Stimulated activated CD8-positive, alpha-beta memory T cell treated with anti-CD3 and anti-CD28 coated beads, Interleukin-7, amount 100 ng/mL, for 1 hour (primary cell): Measurements from ENCODE around the gene MID1.

Source experiments
- DNase-seq, 2 donors: peaks; one replicate each; pipeline ENCODE4 v3.0.0-alpha.2; 2020; ENCODE audit warnings: low read depth in 2 of 2

The MID1 gene

DNA sequence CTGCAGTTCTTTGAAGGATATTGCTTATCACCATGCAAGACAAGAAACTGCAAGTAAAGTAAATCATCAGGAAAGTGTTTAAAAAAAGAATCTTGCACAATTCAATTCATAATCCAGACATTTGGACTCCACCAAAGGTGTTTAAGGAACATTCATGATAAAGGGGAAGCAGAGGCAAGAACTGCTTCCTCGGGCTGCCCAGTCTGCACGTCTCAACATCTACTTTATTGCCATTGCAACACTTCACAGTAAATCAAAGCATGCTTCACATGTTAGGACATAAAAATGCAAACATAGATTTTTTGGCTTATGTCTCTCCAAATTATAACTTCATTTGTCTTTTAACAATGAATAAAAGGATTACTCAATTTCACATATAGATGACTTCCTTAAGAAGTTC lies 42.5 kb downstream of the MID1 start:
- DNase-seq, result no peak

DNA sequence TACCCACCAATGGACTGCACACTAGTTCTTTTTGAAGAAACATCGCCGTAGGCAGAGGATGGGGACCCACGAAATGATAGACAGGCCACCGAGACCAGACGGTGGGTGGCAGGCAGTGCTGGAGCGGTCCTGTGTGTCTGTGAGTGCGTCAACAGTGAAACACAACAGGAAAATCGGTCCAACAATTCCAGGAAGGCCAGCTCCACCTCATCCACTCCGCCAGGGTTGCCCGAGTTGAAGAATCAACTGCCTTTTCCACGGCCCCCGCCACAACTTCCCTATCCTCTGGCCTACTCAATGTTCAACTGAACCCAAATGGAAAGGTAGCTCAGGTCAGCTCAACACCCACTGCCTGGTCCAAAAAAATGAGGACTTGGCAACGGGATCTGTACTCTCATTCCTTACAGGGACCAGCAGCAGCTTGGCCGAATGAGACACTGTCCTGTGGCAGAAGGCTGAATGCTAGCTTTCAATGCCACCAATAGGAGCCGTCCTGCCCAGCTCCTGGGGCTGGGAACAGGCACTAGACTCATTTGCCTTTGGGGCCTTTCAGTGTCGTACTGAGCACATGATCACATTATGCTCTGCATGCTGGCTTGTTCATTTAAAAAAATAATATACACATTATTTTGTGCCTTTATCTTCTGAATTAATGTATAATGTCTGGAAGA lies 43.5 kb downstream of the MID1 start:
- no peak for DNase-seq

DNA sequence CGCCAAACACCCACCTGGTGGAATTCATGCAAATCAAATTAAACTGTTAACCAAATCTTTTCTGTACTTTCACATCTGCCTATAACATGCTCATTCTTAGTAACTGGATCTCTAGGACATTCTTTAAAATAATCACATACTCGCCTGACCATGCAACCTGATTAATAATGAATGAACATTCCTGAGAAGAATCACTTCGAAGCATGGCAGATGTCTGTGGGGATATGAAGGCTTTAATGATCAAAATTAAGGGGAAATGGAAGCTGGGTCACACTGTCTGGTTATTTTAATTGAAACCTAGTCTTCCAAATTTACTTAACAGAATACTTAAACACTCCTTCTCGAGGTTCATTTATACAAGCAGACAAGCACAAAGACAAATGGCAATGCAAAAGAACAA lies 44.2 kb downstream of the MID1 start:
- DNase-seq, result no peak

DNA sequence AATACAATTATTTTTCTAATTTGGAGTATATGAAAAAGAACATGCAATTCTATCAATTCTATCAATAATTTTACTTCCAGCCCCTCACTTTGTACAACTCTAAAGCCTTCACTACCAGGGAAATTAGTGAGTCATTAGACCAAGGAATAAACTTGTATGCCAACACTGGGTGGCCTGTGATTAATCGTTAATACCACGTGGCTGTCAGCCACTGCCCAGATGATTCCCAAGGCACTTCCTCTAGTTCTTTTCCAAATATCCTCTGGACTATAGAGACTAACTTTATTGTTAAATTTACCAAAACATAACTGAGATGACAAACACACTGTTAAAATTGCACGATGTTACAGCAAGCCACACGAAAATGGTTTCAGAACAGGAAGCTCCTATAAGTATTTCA lies 45.7 kb downstream of the MID1 start:
- no peak for DNase-seq

DNA sequence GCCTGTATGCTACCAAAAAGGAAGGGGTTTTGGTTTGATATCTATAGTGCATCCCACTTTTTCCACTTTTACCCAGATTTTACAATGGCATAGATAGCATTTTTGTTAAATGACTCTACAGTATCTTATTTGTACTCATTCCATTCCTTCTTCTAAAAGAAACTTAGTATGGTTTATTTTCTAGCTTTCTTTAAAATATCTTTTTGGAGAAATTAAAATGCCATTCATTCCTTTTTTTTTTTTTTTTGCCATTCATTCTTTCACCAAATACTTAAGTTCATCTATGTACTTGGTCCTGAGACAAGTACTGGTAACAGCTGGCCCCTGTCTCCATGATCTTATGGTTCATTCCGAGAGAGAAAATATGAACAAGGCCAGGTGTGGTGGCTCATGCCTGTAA lies 49.1 kb downstream of the MID1 start:
- no peak for DNase-seq

DNA sequence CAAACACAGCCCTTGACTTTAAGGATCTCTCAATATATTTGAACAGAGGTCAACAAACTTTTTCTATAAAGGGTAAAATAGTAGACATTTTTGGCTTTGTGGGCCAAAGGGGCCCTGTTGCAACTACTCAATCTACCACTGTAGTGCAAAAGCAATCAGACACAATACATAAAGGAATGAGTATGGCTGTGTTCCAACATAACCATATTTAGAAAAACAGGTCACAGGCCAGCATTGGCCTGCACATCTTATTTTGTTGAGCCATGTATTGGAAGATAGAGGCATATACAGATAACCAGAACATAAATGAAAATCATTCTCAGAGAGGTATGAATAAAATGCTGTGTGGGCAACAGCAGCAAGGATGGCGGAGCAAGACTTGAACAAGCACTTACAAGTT lies 49.8 kb downstream of the MID1 start:
- DNase-seq, result no peak

DNA sequence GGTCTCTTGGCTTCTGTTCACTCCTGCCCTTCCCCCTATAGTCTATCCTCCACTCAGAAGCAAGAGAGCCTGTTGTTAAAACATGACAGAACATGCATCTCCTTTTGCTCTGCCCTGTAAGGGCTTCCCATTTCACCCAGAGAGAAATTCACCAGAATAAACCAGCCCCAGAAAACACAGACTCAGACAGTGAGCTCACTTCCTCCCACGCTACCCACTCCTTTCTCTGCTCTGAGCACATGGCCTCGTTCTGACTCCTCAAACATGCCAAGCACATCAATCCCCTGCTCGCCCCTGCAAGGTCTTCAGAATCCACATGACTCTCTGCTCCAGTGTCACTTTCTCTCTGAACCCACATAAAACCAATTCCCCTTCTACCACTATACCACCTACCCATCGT lies 50.4 kb downstream of the MID1 start:
- DNase-seq, result no peak

DNA sequence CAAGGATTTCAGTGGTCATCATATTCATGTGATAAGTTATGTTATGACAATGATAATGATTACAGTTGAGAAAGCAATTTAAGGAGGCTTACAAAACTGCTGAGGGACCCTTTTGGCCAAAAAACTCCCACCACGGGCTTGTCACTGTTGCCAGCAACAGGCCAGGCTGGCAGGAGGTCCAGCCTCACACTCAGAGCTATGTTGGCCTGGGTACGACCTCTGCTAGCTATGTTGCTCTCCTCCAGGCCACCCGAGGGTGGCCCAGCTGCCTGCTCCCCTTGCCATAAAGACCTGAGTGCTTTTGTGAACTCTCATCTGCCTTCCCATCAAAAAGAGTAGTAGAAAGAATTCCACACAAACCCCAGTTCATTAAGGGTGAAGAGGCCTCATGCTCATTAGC lies 52.0 kb downstream of the MID1 start:
- DNase-seq, result no peak

DNA sequence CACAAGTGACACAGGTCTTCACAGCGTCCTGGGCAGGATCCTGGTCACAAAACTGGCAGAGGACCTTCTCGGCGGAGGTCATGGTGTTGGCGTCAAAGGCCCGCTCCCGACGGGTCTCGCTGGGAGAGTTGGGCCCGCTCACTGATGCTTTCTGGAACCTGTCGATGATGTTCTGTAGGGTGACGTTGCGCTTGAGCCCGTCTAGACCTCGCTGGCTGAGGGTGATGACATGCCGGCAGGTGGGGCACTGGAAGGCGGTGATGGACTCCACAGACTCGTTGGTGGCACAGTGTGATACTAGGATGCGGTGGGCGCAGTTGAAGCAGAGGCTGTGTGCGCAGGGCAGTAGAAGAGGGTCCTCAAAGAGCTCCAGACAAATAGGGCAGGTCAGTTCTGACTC lies 53.2 kb downstream of the MID1 start:
- DNase-seq, result no peak

DNA sequence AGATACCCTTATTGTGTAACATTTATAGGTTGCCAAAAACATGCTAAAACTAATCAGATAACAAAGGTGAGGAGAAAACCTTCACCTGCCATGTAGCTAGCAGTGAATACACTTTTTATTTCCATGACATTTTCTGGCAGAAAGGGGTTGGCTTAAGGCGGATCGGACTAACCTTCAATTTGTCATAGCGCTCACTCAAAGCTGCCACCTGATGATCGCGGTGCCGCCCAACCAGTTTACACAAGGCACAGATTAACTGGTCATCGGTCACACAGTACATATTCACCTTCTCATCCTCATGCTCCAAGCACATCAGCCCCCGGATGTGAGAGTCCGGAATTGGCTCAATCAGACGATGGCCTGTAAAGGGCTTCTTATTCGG lies 53.7 kb downstream of the MID1 start:
- DNase-seq, result no peak

DNA sequence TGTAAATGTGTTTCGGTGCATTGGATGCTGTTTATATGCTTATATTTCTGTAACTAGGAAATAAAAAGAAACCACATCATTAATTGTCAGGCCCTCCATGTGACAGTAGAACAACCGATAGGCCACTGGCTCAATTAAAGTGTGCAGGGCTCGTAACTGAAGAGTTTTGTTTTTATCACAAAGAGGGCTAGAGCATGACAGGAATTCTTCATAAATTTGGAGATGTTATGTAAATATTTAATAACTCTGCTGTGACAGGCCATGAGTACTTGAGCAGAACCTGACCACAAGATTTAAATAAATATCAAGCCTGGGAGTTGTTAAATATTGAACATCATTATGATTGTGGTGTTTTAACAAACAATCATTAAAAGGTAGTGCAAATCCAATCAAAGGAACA lies 55.9 kb downstream of the MID1 start:
- no peak for DNase-seq

DNA sequence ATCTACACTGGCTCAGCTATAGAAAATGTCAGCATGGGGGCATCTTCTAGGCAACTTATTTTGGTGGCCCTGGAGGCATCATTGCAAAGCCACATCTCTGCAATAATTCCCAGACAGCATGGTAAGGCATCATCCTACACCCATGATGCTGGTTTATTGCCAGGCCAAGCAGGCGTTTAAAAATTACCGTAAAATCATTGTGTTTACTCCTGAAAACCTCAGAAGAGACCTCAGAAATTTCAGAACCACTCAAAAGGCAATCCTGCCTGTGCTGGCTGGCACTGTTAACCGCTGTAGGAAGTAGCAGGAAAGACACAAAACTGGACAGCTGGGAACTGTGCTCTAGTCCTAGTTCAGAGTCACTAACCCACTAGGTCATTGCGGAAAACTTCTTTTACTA lies 63.2 kb downstream of the MID1 start:
- DNase-seq, result no peak

DNA sequence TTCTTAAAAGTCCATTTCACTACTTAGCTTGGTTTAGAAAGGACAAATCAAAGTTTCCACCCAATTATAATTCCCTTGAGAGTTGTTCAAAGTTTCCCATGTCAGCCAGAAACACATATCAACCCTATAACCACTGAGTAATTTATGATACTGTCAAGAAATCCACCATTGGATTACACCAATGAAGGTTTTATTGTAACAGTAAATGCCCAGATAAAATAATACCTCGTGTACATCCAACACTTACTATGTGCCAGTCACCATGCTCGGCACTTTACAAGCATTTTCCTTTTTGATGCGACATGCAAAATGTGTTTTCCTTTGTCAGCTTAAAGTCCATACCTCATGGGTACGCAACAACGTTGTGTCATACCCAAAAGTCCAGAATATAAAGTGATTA lies 64.0 kb downstream of the MID1 start:
- DNase-seq, result no peak

DNA sequence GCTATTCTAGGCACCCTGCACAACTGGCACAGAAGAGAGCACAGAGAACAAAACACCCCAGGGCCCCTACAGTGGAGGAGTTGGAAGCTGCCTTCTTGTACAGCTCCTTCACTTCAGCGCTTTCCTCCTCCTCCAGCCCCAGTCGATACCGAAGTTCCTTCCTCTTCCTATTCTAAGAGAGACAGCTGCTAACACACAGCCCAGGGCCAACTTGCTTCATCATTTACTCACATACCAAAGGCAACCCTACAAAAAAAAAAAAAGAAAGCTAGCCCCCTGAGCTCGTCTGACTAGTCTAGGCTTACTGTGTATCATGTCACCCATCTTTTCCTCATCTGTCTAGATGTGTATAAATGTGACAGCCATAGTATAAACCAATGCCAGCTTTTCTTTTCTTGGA lies 64.5 kb downstream of the MID1 start:
- DNase-seq, result no peak

DNA sequence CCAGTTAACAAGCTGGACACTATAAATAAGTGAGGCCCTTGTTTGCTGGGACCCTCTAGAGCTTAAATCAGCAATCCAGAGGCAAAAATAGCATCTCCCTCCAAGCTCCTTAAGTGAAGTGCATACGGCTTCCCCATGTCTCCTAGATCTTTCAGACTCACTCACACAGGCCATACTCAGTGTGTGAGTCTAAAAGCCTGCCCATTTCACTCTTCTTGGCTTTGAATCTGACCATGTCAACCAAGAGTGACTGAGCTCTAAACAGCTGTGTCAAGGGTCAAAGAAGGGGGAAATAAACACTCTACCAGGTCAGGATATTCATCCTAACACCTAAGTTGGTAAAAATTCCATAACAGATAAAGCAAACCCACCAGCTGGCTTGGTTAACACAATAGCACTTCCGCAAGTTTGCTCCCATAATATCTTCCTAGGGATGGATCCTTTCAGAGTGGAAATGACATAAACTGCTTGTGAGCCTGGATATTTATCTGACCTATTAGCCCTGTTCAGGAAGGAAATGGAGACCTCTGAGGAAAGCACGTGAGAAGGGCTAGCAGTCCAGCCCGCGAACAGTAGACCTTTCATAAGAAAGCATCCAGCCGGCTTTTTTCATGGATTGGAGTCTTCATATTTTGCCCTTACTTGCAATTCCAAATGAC lies 65.6 kb downstream of the MID1 start:
- no peak for DNase-seq

DNA sequence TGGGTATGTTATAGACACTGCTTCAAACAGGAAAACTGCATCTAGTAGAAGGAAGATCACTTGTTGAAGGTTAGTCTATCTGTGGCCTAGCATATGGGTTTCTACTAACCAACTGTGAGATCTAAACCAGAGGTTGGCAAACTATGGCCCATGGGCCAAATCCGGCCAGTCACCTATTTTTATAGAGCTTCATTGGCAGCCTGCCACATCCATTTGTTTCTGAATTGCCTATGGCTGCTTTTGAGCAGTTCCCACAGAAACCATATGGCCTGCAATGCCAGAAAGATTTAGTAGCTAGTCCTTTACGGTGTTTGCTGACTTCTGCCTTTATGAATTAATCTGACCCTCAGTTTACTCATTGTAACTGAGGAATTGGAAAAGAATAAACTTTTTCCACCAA lies 71.1 kb downstream of the MID1 start:
- DNase-seq, result no peak

DNA sequence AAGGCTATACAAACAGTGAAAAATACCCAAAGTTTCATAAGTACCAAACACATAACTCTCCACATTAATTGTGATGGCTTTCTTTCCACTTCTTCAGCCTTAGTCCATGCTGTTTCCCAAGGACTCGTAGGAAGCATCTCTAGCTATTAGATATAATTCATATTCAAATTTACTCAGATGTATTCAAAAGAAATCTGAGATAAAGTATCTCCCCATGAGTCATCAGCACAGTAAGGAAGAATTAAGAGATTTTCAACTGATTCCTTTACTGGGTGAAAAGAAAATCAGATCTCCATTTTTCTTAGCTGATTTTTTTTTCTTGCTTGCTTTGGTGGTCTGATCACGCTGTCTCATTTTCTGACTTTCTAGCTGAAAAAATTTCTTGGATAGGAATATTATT lies 71.7 kb downstream of the MID1 start:
- DNase-seq, result no peak

DNA sequence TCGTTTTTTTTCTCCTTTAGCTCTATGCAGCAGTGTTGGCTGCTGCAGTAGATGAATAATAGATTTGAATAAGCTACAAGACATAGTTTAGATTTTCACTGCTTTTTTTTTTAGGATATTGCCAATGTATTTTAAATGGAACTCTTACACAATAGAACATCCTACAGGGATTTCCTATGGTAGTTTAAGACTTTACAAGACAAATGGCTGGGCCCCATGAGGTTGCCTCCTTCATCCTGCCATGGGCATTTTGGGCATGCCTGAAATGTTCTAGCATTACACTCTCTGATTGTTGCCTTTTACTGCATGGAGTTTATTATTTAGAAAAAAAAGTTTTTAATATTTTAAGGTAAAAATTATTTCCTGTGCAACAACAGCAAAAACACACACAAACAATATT lies 74.5 kb downstream of the MID1 start:
- no peak for DNase-seq

DNA sequence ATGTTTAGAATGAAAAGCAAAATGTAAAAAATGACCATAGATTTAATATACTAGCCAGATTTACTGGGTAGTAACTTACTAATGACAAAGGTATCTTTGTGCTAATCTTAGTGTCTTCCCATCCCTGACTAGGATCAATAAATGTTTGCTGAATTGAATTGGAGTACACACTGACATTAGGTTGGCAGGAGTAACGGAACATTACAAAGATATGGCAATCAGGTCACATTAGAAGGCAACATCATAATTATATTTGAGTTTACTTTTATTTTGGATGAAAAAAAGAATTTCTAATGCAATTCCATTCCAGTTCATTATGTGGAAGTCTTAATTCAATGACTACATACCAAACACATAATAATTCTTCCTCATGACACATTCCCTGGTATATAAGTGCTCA lies 77.8 kb downstream of the MID1 start:
- DNase-seq, result no peak

DNA sequence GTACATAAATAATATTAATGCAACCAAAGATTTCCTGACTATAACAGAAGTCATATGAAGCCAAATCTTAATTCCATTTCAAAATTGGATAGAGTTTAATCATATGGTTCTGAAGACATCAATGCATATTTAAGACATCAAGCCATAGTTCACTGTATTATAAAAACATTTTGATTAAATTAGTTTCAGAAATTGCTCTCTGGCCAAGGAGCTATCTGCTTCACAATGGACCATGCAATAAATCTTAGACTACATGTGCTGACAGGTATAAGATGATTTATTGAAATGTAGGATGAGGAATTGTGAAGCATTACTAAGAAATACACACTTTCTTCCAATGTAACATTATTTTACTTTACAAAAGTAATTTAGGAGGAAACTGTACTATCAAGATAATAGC lies 81.6 kb downstream of the MID1 start:
- DNase-seq, result no peak

DNA sequence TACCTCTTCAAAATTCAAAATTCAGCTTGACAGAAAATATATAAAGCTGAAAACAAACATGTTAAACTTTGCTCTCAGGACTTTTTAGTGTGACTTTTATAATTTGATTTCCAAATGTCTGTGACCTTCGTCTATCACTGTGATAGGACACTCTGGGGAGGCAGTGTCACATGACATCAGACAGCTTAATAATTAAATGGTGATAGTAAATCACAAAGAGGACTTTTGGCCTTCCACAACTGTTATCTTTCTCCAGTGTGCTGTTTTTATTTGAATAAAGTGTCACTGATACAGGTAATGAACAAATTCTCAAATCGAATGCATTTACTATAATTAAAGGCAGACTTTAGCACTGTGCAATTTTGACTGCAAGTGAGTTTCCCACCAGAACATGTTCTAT lies 83.1 kb downstream of the MID1 start:
- DNase-seq, result no peak

DNA sequence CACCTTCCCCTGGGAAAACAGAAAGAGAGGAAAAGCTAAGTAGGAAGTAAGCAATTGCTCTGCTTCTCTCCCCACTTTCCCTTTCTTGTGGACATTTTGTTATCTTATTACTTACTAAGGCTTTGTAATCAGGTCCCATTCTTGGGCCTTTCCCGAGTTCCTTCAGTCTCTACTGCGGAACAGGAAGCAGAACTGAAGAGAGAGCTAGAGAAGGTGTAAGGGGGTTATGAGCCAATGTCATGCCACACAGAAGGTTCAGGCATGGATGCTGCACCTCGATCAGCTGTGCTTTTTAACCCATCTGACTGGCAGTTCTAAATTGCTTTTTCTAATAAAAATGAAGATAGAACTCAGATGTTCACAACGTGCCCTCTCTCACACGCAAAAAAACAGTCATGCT lies 83.6 kb downstream of the MID1 start:
- DNase-seq, result no peak

DNA sequence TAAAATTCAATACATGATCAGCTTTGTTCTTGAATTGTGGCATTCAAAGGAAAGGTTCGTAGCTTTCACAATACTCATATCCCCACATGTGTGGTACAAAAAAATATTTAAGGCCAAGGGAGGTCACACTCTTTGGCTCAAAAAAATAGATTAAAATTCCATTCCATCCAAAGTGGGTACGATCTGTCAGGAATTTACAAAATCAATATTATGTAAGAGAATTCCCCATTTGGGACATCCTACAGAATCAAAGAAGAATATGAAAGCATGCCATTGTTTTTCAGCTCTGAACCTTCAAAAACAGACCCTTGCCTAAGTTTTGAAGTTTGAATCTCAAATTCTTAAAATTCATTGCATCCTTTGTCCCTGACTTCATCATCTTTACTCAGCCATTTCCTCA lies 85.8 kb downstream of the MID1 start:
- no peak for DNase-seq

DNA sequence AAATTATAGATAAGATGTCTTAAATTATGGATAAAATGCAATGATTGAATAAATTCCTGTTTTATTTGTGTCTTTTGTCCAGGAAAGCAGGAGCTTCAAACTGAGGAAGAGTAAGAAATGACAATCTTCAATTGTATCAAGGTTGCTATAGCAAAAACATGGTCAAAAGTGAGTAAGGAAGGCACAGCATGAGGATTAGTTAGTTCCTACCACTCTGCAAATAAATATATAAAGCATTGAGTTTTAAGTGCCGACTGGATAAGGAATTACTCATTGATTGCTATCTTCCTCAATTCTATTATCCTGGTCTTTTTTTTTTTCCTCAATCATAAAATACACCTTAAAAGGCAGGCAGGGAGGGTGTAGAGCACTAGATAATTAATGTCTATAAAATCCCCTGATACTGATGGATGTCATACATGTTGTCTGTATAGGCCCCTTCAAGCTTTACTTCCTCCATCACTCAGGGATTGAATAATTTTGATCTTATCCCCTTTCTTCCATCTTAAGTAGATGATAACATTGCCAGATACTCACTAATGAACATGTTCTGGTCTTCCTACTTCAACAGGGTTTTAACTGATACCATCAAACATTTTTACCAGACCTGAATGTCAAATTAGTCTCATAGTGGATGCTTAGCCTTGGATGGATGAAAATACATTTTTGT lies 86.6 kb downstream of the MID1 start:
- no peak for DNase-seq
